Right lobe of liver (tissue), 4 donors: ENCODE results near the gene ST14.

Experiments
- CTCF ChIP-seq, 4 donors: fragments of 200-600 bp in 3 of 4; fragments of 450-650 bp in 1 of 4; IDR thresholded peaks; one replicate each; pipeline versions ENCODE4 v1.5.1 to v1.8.0; 2016 to 2022; ENCODE audit warnings: antibody characterized with exemption in 4 of 4, mild to moderate bottlenecking in 2 of 4
- POLR2A ChIP-seq: fragments of 450-650 bp; IDR thresholded peaks from one replicate; pipeline ENCODE4 v1.6.1; 2017; ENCODE audit warnings: antibody characterized with exemption, mild to moderate bottlenecking
- donor health status: DM: no; HTN: no; CAD: no.
- donor health status: DM: no; HTN: no; CAD: no.
- donor health status: DM: no; HTN: yes; CAD: no.

- no peak for TF ChIP-seq CTCF (IDR thresholded peaks at IDR 0.05)
- no peak for TF ChIP-seq POLR2A
Observed at GRCh38 chr11:130192845-130193267, 33.3 kb downstream of the ST14 start.
